Fibroblast of gingiva (primary cell): ENCODE data around the gene RAB17.
A peak's percentile ranks its signal among the peaks of the same experiment; 100 is the strongest.

Experiments
- DNase-seq: peaks from one replicate; pipeline ENCODE4 v3.0.0-alpha.2; 2011; ENCODE audit warnings: low read depth

The RAB17 gene

GRCh38 chr2:237576974-237577373 is 13.6 kb downstream of the RAB17 start:
- DNase-seq = no peak

GRCh38 chr2:237575869-237576862 is 14.4 kb downstream of the RAB17 start:
- no peak for DNase-seq

- DNase-seq = no peak
Measured at GRCh38 chr2:237574894-237575868, 15.4 kb downstream of the RAB17 start.

GRCh38 chr2:237574467-237574866 is 16.1 kb downstream of the RAB17 start:
- no peak for DNase-seq

GRCh38 chr2:237573721-237574415 is 16.7 kb downstream of the RAB17 start:
- no peak for DNase-seq

GRCh38 chr2:237572742-237573101 is 17.8 kb downstream of the RAB17 start:
- DNase-seq = no peak

- DNase-seq = peak; percentile 86
Measured at GRCh38 chr2:237572021-237572741, 18.4 kb downstream of the RAB17 start.

- no peak for DNase-seq
Measured at GRCh38 chr2:237571551-237571950, 19.0 kb downstream of the RAB17 start.

- no peak for DNase-seq
Measured at GRCh38 chr2:237570776-237571335, 19.7 kb downstream of the RAB17 start.

GRCh38 chr2:237569896-237570295 is 20.6 kb downstream of the RAB17 start:
- no peak for DNase-seq

GRCh38 chr2:237569041-237569440 is 21.5 kb downstream of the RAB17 start:
- no peak for DNase-seq

GRCh38 chr2:237568121-237568660 is 22.3 kb downstream of the RAB17 start:
- DNase-seq = no peak

- DNase-seq = no peak
Measured at GRCh38 chr2:237567276-237568029, 23.1 kb downstream of the RAB17 start.

- no peak for DNase-seq
Measured at GRCh38 chr2:237566401-237567235, 23.9 kb downstream of the RAB17 start, which contains the start of gene PRLH. PRLH (plus strand) TSS chr2:237566574; CDS start chr2:237566574, 0 bp downstream.

- no peak for DNase-seq
Measured at GRCh38 chr2:237565974-237566373, 24.6 kb downstream of the RAB17 start.

GRCh38 chr2:237564526-237565131 is 25.9 kb downstream of the RAB17 start:
- DNase-seq = no peak

GRCh38 chr2:237563816-237564215 is 26.7 kb downstream of the RAB17 start:
- DNase-seq = no peak

- DNase-seq = no peak
Measured at GRCh38 chr2:237561221-237561620, 29.3 kb downstream of the RAB17 start.
